Measurements from ENCODE around the gene ARHGEF6. TPM values are rescaled to one million over a fixed set of nuclear protein-coding genes. Genes with fewer than 3 reads are reported as not detected.

Gene ARHGEF6
- total and polyA plus RNA-seq, 2 experiments from 2014 or later: 2.5 to 6.0 TPM

DNA sequence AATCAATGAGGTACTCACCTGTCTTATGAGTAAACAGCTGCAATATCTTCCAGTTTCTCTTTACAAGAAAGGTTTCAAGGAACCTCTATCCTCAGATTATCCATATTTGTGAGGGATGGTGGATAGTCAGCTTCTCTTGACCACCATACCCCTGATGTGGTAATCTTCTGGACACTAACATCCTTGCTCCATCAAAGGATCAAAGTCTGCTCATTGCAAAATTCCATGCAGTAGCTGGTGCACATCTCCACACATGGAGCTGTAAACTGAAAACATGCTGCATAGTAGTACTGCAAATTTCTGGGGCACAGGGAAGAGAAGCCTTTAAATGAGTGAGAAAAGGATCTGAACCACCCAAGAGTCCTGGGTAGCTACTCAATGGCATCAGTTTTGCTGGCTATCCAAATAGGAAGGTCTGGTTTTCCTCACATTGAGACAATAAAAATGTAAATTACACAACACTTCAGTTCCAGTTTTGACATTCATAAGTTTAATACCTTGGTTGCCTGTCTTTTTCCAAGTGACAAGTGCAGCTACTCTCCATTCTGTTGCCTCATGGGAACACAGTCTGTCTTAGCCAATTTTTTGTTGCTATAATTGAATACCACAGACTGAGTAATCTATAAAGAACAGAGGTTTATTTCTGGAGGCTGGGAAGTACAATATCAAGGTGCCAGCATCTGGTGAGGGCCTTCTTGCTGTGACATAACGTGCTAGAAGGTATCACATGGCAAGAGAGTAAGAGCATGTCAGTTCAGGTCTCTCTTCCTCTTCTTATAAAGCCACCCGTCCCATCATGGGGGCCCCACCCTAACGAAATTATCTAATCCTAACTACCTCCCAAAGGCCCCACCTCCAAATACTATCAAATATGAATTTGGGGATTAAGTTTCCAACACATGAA is 34.4 kb upstream of the ARHGEF6 start:
- DNase-seq (ENCODE audit: low spot score): no peak
- no peak for ATAC-seq
- no peak for TF ChIP-seq POLR2AphosphoS5 (IDR thresholded peaks at IDR 0.05; ENCODE audit: low read depth)
- no peak for TF ChIP-seq STAT1 (IDR thresholded peaks at IDR 0.05; ENCODE audit: unreplicated experiment)
- Mint-ChIP-seq H3K36me3 (ENCODE audit: low read depth) (peaks cover 6% of the 10 kb centered on the region; the same call in 2 of the 3 replicates), H3K4me3 (no peak overlapping the region), H3K27ac (no peak overlapping the region), H3K9me3 (no peaks in the 10 kb centered on the region), H3K4me1 (no peaks in the 10 kb centered on the region), H3K27me3 (ENCODE audit: insufficient read depth, low read depth, poor library complexity) (peaks cover 5% of the 10 kb centered on the region)
- no peaks in the 10 kb centered on the region for H3K79me2 ChIP-seq (replicated peaks; ENCODE audit: insufficient read depth)
- no peaks in the 10 kb centered on the region for H4K20me1 ChIP-seq (replicated peaks; ENCODE audit: insufficient read depth)
- no peaks in the 10 kb centered on the region for H3F3A ChIP-seq (replicated peaks; ENCODE audit: low read depth)
- H3K27ac ChIP-seq (ENCODE audit: low read depth): no peak overlapping the region
- H3K4me1 ChIP-seq (ENCODE audit: insufficient read depth): no peaks in the 10 kb centered on the region
- no peaks in the 10 kb centered on the region for H3K27me3 ChIP-seq (ENCODE audit: insufficient read depth)
- H3K9me2 ChIP-seq (ENCODE audit: insufficient read depth): no peaks in the 10 kb centered on the region
- H2AFZ ChIP-seq: no peak overlapping the region
- no peak overlapping the region for H3K4me2 ChIP-seq
- H3K36me3 ChIP-seq (ENCODE audit: insufficient read depth): no peaks in the 10 kb centered on the region
- H3K4me3 ChIP-seq: no peak overlapping the region

DNA sequence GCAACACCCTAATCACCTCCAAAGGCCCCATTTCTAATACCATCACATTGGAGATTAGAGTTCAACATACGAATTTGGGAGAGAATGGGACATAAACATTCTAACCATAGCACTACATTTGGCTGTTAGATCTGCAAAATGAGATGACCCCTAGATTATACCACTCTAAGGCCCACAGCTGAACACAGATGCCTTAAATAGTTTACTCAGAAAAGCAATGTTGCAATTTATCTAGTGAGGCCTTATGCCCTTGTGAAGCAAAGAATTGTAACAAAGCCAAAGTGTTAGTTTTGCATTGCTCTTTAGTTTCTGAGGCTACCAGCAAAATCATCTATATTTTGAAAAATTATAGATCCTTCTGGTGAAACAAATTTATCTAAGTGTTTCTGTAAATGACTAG is 31.6 kb upstream of the ARHGEF6 start:
- Histone ChIP-seq H3K36me3 (ENCODE audit: insufficient read depth) (no peaks in the 10 kb centered on the region), H3K27ac (ENCODE audit: low read depth) (no peak overlapping the region), H3K79me2 (replicated peaks; ENCODE audit: insufficient read depth) (no peaks in the 10 kb centered on the region), H3K4me1 (ENCODE audit: insufficient read depth) (no peaks in the 10 kb centered on the region), H3K4me3 (no peak overlapping the region), H3K9me2 (ENCODE audit: insufficient read depth) (no peaks in the 10 kb centered on the region), H2AFZ (no peak overlapping the region), H4K20me1 (replicated peaks; ENCODE audit: insufficient read depth) (no peaks in the 10 kb centered on the region), H3K4me2 (no peak overlapping the region), H3K27me3 (ENCODE audit: insufficient read depth) (no peaks in the 10 kb centered on the region), H3F3A (replicated peaks; ENCODE audit: low read depth) (no peaks in the 10 kb centered on the region)
- peaks cover 5% of the 10 kb centered on the region for H3K27me3 Mint-ChIP-seq (ENCODE audit: insufficient read depth, low read depth, poor library complexity)
- TF ChIP-seq, protein P1, sequence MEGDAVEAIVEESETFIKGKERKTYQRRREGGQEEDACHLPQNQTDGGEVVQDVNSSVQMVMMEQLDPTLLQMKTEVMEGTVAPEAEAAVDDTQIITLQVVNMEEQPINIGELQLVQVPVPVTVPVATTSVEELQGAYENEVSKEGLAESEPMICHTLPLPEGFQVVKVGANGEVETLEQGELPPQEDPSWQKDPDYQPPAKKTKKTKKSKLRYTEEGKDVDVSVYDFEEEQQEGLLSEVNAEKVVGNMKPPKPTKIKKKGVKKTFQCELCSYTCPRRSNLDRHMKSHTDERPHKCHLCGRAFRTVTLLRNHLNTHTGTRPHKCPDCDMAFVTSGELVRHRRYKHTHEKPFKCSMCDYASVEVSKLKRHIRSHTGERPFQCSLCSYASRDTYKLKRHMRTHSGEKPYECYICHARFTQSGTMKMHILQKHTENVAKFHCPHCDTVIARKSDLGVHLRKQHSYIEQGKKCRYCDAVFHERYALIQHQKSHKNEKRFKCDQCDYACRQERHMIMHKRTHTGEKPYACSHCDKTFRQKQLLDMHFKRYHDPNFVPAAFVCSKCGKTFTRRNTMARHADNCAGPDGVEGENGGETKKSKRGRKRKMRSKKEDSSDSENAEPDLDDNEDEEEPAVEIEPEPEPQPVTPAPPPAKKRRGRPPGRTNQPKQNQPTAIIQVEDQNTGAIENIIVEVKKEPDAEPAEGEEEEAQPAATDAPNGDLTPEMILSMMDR (conservative IDR thresholded peaks at IDR 0.05; ENCODE audit: low read depth in 2 of 2): no peak
- TF ChIP-seq ZNF114 (CRISPR knock-in tag; IDR thresholded peaks at IDR 0.05): no peak
- TF ChIP-seq, protein P2, sequence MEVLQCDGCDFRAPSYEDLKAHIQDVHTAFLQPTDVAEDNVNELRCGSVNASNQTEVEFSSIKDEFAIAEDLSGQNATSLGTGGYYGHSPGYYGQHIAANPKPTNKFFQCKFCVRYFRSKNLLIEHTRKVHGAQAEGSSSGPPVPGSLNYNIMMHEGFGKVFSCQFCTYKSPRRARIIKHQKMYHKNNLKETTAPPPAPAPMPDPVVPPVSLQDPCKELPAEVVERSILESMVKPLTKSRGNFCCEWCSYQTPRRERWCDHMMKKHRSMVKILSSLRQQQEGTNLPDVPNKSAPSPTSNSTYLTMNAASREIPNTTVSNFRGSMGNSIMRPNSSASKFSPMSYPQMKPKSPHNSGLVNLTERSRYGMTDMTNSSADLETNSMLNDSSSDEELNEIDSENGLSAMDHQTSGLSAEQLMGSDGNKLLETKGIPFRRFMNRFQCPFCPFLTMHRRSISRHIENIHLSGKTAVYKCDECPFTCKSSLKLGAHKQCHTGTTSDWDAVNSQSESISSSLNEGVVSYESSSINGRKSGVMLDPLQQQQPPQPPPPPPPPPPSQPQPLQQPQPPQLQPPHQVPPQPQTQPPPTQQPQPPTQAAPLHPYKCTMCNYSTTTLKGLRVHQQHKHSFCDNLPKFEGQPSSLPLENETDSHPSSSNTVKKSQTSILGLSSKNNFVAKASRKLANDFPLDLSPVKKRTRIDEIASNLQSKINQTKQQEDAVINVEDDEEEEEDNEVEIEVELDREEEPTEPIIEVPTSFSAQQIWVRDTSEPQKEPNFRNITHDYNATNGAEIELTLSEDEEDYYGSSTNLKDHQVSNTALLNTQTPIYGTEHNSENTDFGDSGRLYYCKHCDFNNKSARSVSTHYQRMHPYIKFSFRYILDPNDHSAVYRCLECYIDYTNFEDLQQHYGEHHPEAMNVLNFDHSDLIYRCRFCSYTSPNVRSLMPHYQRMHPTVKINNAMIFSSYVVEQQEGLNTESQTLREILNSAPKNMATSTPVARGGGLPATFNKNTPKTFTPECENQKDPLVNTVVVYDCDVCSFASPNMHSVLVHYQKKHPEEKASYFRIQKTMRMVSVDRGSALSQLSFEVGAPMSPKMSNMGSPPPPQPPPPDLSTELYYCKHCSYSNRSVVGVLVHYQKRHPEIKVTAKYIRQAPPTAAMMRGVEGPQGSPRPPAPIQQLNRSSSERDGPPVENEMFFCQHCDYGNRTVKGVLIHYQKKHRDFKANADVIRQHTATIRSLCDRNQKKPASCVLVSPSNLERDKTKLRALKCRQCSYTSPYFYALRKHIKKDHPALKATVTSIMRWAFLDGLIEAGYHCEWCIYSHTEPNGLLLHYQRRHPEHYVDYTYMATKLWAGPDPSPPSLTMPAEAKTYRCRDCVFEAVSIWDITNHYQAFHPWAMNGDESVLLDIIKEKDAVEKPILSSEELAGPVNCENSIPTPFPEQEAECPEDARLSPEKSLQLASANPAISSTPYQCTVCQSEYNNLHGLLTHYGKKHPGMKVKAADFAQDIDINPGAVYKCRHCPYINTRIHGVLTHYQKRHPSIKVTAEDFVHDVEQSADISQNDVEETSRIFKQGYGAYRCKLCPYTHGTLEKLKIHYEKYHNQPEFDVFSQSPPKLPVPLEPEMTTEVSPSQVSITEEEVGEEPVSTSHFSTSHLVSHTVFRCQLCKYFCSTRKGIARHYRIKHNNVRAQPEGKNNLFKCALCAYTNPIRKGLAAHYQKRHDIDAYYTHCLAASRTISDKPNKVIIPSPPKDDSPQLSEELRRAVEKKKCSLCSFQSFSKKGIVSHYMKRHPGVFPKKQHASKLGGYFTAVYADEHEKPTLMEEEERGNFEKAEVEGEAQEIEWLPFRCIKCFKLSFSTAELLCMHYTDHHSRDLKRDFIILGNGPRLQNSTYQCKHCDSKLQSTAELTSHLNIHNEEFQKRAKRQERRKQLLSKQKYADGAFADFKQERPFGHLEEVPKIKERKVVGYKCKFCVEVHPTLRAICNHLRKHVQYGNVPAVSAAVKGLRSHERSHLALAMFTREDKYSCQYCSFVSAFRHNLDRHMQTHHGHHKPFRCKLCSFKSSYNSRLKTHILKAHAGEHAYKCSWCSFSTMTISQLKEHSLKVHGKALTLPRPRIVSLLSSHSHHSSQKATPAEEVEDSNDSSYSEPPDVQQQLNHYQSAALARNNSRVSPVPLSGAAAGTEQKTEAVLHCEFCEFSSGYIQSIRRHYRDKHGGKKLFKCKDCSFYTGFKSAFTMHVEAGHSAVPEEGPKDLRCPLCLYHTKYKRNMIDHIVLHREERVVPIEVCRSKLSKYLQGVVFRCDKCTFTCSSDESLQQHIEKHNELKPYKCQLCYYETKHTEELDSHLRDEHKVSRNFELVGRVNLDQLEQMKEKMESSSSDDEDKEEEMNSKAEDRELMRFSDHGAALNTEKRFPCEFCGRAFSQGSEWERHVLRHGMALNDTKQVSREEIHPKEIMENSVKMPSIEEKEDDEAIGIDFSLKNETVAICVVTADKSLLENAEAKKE (CRISPR knock-in tag; IDR thresholded peaks at IDR 0.05): no peak
- ATAC-seq (no peak), DNase-seq (ENCODE audit: low spot score) (no peak)
- no peaks in the 10 kb centered on the region for H3K9me3 Mint-ChIP-seq
- no peaks in the 10 kb centered on the region for H3K36me3 Mint-ChIP-seq (ENCODE audit: low read depth)
- no peak overlapping the region for H3K4me3 Mint-ChIP-seq
- H3K27ac Mint-ChIP-seq: no peak overlapping the region
- H3K4me1 Mint-ChIP-seq: no peaks in the 10 kb centered on the region

All from GM23338 (cell line).